HG02943 (cell line): Measurements from ENCODE around the gene TBKBP1.
"Not testable (repeated sequence)": the region's sequence is repeated elsewhere in the genome, so short reads cannot be mapped to it uniquely, and the experiment has no call there.

Source experiments
- ATAC-seq: cut with Tn5 transposase; IDR thresholded peaks from one replicate; pipeline ENCODE4 v1.9.1; 2021; ENCODE audit warnings: mild to moderate bottlenecking, low read depth, moderate library complexity; ENCODE audit not compliant: unreplicated experiment

TBKBP1 gene

DNA sequence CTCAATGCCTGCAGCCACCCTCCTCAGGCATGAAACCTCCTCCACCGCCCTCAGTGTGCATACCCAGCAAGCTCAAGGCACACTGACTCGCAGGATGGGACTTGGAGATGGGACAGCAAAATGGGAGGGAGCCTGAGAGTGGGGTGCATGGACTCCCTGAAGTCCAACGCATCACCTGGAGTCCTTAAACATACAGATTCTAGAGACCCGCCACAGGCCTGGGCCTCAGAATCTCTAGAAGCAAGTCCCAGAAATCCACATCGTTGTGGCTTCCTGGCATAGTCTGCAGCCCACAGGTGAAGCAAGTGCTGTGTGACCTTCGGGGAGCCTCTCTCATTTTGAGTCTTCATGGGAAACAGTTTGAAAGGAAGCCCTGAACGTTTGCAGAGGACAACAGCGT lies 35.5 kb downstream of the TBKBP1 start:
- ATAC-seq = no peak

GRCh38 chr17:47730681-47731080 lies 36.7 kb downstream of the TBKBP1 start:
- no peak for ATAC-seq

DNA sequence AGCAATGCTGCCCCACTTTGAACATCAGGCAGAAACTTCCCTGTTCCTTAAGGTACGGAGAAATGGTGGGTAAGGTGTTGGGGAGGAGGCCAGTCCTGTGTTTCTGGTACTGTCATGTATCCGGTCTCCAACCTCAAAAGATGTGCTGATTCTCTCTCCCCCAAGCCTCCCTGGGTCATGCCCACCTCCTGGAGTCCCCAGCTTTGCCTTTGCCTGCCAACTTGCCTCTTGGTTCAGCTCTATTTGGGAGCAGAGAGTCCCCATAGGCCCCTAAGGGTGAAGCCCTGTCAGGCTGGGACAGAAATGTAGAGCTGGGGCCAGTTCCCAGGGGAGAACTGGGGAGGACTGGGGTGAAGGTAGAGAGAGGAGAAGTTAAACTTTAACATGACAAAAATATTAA lies 37.4 kb downstream of the TBKBP1 start:
- ATAC-seq = no peak

GRCh38 chr17:47732399-47733046 lies 38.6 kb downstream of the TBKBP1 start:
- no peak for ATAC-seq

- ATAC-seq = peak; percentile 68
These were observed 39.2 kb downstream of the TBKBP1 start, which contains the start of gene TBX21 for GRCh38 chr17:47733047-47733673. TBX21 (plus strand) TSS chr17:47733236; CDS start chr17:47733455, 219 bp downstream.

DNA sequence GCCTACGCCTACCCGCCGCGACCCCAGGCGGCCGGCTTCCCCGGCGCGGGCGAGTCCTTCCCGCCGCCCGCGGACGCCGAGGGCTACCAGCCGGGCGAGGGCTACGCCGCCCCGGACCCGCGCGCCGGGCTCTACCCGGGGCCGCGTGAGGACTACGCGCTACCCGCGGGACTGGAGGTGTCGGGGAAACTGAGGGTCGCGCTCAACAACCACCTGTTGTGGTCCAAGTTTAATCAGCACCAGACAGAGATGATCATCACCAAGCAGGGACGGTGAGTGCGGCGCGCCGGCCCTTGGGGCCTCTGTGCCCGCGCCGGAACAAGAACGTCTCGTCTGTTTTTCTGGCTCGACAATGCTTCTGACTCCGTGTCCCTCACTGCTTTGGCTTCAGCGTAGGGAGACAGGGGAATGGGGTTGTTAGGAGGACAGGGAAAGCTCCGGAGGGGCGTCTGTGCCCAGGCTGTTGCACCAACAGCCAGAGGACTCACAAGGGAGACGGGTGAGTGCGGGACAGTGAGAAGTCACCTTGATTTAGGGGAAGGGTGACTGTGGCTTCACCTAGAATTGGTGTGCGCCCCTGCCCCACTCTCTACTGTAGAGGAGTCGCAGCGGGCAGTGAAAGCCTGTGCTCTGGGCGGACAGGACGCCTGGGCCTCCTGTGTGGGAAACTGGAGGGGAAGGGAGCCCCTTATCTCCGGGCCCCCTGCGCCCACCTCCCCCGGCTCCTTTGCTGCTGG lies 39.9 kb downstream of the TBKBP1 start:
- peak; percentile 9 for ATAC-seq

DNA sequence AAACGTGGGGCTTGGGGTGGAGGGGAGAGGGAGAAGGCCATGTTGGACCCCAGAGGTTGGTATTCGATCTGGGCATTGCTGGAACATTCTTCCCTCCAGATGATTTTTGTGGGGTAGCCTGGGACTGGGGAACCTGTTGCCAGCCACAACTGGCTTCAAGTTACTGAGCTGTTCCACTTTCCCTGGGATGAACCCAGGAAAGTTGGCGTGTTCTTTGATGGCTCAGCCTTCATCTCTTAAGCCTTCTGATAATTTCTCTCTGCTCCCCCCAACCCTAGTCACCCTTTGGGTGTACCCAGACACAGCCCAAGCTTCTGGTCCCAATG lies 41.1 kb downstream of the TBKBP1 start:
- ATAC-seq = no peak

- ATAC-seq = no peak
These were observed 41.6 kb downstream of the TBKBP1 start for GRCh38 chr17:47735536-47736011.

DNA sequence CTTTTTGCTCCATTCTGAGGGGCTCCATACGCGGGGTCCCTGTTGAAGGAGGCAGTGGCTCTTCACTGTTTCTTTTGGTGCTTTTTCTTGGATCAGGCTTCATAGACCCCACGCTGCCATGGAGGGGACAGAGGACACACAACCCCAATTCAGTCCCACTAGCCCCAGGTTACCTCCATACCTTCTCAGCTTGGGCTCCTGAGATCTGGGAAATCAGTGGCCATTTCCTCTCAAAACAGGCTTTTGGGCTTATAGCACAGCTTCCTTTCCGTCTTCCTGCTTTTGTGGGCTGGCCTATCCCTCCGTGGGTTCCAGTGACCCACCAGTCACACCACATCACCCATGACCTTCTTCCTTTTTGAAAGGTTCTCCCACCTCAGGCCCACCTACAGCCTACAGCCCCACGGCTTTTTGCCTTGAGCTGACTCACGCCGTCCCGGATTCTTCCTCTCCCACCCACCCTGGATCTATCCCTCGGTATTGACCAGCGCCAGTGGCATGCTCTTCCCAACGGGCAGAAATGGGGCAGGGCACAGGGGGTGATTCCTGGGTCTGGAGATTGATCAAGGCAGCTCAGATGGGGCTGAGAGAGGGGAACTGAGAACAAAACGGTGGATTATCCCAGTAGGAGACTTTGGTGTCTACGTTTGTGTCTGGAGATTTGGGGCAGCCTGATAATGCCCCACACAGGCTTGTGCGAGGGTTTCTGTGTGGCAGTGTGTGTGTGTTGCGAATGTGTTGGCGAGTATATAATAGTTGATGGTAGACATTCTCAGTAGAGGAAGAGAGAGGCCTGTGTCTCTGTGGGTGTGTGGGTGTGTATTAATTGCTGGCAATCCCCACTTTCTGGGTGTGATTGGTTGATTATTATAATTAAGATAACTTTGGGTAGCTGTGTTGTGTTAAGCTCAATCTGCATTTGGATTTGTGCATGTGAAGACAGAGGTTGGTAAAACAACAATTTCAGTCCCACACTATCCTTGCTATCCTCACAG lies 42.8 kb downstream of the TBKBP1 start:
- no peak for ATAC-seq

- ATAC-seq = no peak
These were observed 44.2 kb downstream of the TBKBP1 start for GRCh38 chr17:47738178-47738577.

DNA sequence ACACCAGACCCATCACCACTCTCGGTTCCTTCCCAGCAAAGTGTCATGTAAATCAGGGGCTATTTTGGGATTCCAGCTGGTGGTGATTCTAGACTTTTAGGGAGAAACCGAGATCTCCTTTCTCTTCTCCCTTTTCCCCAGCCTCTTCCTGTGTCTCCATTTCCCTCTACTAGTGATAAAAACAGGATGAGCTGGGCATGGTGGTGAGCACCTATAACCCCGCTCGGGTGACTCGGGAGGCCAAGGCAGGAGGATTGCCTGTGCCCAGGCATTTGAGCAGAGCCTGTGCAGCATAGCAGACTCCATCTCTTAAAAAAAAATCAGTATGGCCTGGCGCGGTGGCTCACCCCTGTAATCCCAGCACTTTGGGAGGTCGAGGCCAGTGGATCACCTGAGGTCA lies 45.2 kb downstream of the TBKBP1 start:
- ATAC-seq = no peak

- not testable (repeated sequence) for ATAC-seq
These were observed 46.0 kb downstream of the TBKBP1 start for GRCh38 chr17:47739945-47740344.

DNA sequence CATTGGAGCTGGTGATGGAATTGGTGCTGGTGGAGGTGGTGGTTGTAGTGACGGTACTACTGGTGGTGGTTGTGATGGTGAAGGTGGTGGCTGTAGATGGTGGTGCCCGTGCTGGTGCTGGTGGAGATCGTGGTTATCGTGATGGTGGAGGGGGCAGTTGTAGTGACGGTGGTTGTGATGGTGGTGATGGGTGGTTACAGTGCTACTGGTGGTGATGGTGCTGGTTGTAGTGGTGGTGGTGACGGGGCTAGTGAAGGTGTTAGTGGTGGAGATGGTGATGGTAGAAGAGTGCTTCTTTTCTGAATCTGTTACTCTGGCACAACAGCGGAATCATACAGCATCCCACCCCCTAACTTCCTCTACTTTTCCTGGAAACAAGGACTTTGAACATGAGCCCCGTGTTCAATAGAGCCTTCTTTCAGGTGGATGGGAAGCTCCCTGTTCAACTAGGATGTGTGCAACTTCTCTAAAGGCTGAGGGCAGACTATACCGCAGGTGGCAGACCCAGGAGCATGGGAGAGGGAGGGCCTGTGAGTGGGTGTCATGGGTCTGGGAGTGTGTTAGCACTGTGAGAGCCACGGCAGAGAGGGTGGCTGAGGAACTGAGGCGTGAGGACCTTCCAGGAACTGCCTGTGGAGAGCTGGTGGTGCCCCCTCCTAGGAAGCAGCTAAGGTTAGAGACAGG lies 47.3 kb downstream of the TBKBP1 start:
- no peak for ATAC-seq

GRCh38 chr17:47741793-47742145 lies 47.8 kb downstream of the TBKBP1 start:
- ATAC-seq = no peak

GRCh38 chr17:47742319-47743181 lies 48.6 kb downstream of the TBKBP1 start:
- ATAC-seq = no peak

DNA sequence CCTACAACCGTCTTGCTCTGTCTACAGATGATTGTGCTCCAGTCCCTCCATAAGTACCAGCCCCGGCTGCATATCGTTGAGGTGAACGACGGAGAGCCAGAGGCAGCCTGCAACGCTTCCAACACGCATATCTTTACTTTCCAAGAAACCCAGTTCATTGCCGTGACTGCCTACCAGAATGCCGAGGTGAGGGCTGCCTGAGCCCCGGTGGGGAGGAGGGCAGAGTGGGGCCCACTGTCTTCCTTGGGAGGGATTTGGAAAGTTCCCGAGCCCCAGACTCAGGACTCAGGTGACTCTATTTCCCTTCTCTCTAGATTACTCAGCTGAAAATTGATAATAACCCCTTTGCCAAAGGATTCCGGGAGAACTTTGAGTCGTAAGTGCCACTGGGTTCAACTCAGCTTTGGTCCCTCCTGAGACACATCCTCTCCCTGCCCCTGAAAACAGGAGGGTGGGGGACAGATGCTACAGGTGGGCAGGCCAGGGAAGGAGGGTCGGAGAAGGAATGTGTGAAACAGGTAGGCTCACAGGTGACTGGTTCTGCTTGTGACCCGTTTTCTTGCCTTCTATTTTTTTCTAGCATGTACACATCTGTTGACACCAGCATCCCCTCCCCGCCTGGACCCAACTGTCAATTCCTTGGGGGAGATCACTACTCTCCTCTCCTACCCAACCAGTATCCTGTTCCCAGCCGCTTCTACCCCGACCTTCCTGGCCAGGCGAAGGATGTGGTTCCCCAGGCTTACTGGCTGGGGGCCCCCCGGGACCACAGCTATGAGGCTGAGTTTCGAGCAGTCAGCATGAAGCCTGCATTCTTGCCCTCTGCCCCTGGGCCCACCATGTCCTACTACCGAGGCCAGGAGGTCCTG lies 50.4 kb downstream of the TBKBP1 start:
- no peak for ATAC-seq

DNA sequence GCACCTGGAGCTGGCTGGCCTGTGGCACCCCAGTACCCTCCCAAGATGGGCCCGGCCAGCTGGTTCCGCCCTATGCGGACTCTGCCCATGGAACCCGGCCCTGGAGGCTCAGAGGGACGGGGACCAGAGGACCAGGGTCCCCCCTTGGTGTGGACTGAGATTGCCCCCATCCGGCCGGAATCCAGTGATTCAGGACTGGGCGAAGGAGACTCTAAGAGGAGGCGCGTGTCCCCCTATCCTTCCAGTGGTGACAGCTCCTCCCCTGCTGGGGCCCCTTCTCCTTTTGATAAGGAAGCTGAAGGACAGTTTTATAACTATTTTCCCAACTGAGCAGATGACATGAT lies 51.0 kb downstream of the TBKBP1 start:
- no peak for ATAC-seq

DNA sequence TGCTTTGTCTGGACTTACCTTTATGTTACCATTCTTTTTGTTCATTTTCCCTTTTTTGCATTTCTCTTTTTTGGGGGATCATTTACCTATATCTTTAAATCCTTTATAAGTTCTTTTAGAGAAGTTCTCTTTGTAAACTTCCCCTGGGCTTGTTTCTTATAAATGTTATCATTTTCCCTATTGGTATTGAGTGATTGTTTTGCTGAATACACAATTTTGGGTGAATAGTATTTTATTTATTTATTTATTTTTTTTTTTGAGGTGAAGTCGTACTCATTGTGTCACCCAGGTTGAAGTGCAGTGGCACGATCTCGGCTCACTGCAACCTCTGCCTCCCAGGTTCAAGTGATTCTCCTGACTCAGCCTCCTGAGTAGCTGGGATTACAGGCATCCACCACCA lies 57.5 kb downstream of the TBKBP1 start:
- no peak for ATAC-seq
